Measurements from ENCODE around the gene MPI. TPM values are rescaled to one million over a fixed set of nuclear protein-coding genes. Genes with fewer than 3 reads are reported as not detected.
"Not testable (repeated sequence)": the region's sequence is repeated elsewhere in the genome, so short reads cannot be mapped to it uniquely, and the experiment has no call there.

Gene MPI
- total RNA-seq, 1 experiment from 2014 or later, result 57.5 TPM

DNA sequence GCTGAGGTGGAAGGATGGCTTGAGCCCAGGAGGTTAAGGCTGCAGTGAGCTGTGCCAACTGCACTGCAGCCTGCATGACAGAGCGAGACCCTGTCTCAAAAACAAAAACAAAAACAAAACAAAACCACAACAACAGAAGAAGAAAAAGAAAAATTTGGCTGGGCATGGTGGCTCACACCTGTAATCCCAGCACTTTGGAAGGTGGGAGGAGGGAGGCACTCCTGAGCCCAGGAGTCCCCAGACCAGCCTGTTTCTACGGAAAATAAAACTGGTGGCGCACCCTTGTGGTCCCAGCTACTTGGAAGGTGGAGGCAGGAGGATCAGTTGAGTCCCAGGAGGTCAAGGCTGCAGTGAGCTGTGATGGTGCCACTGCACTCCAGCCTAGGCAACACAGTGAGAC, 45.4 kb downstream of the MPI start:
- H3K79me2 ChIP-seq (ENCODE audit: insufficient read depth, low read length), result peaks cover 24% of the 10 kb centered on the region; the same call in 1 of the 2 replicates
- H3K4me2 ChIP-seq (ENCODE audit: insufficient read depth, insufficient read length, low read length); H2AFZ ChIP-seq (ENCODE audit: low read length); H3K79me1 ChIP-seq (ENCODE audit: insufficient read depth, low read depth, low read length, poor library complexity, severe bottlenecking); H3K4ac ChIP-seq (ENCODE audit: low read depth, low read length); H2AK5ac ChIP-seq (ENCODE audit: insufficient read length, low read length); H3K23me2 ChIP-seq (ENCODE audit: insufficient read length, low read depth, low read length, poor library complexity, severe bottlenecking); H3T11ph ChIP-seq (ENCODE audit: low read length); H2BK120ac ChIP-seq (ENCODE audit: low read depth, low read length, poor library complexity, severe bottlenecking); H3K14ac ChIP-seq (ENCODE audit: insufficient read depth, low read length); H3K27me3 ChIP-seq (ENCODE audit: insufficient read depth, low read length); H3K27me3 Mint-ChIP-seq (ENCODE audit: low read depth); H4K5ac ChIP-seq (ENCODE audit: insufficient read length, low read depth, low read length); H4K91ac ChIP-seq (ENCODE audit: insufficient read length, low read depth, low read length); H3K18ac ChIP-seq (ENCODE audit: insufficient read length, low read depth, low read length); H3K56ac ChIP-seq (ENCODE audit: insufficient read length, low read depth, low read length); H3K9ac ChIP-seq (ENCODE audit: extremely low read depth, insufficient read length, low read length); H3K9me3 Mint-ChIP-seq; H3K9me3 ChIP-seq (ENCODE audit: control insufficient read depth, low read depth, low read length); H2BK15ac ChIP-seq (ENCODE audit: low read depth, low read length); H2BK12ac ChIP-seq (ENCODE audit: insufficient read length, low read depth, low read length); H4K8ac ChIP-seq (replicated peaks; ENCODE audit: insufficient read length, low read depth, low read length); H4K20me1 ChIP-seq (ENCODE audit: control insufficient read depth, insufficient read depth, insufficient read length); H2BK5ac ChIP-seq (ENCODE audit: insufficient read length, low read length); H2BK20ac ChIP-seq (ENCODE audit: low read depth, low read length, poor library complexity, severe bottlenecking); H3K4me1 ChIP-seq (ENCODE audit: insufficient read depth, low read length); H3K27ac ChIP-seq (ENCODE audit: insufficient read length, low read depth, low read length); H3K23ac ChIP-seq (ENCODE audit: insufficient read length, low read depth, low read length): not testable (repeated sequence)
- no CpG with 5 or more reads among the region's 3 CpGs for WGBS (ENCODE audit: extremely low coverage, insufficient read length, low lambda C conversion rate)
- DNase-seq, result peak; percentile 84
- TF ChIP-seq, protein P1, sequence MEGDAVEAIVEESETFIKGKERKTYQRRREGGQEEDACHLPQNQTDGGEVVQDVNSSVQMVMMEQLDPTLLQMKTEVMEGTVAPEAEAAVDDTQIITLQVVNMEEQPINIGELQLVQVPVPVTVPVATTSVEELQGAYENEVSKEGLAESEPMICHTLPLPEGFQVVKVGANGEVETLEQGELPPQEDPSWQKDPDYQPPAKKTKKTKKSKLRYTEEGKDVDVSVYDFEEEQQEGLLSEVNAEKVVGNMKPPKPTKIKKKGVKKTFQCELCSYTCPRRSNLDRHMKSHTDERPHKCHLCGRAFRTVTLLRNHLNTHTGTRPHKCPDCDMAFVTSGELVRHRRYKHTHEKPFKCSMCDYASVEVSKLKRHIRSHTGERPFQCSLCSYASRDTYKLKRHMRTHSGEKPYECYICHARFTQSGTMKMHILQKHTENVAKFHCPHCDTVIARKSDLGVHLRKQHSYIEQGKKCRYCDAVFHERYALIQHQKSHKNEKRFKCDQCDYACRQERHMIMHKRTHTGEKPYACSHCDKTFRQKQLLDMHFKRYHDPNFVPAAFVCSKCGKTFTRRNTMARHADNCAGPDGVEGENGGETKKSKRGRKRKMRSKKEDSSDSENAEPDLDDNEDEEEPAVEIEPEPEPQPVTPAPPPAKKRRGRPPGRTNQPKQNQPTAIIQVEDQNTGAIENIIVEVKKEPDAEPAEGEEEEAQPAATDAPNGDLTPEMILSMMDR (conservative IDR thresholded peaks at IDR 0.05), result peak; percentile 57
- Mint-ChIP-seq H3K36me3 (ENCODE audit: insufficient read depth in 1 of 3, low read depth in 3 of 3) (peaks cover 10 to 20% (median 18%) of the 10 kb centered on the region in 3 experiments; a peak in 6 of 7 replicates), H3K27ac (peak overlapping the region; percentile 60 to 67 (median 64); a peak in 3 of 7 replicates), H3K4me1 (peaks cover 6 to 15% of the 10 kb centered on the region in 2 experiments), H3K4me3 (peak overlapping the region; percentile 40 to 56; a peak in 4 of 5 replicates)
